Nephron progenitor cell (in vitro differentiated cells): Measurements from ENCODE around the gene HMGB3.
"Not testable (repeated sequence)": the region's sequence is repeated elsewhere in the genome, so short reads cannot be mapped to it uniquely, and the experiment has no call there.

Experiments
- DNase-seq: peaks from one replicate; pipeline ENCODE4 v3.0.0; 2021
- H3K27ac Mint-ChIP-seq: 2 replicates; pipeline ENCODE4 v1.8.0; 2021; ENCODE audit warnings: mild to moderate bottlenecking, moderate library complexity, mixed read lengths
- H3K27me3 Mint-ChIP-seq: 2 replicates; pipeline ENCODE4 v1.8.0; 2021; ENCODE audit warnings: mild to moderate bottlenecking, low read depth, mixed read lengths; ENCODE audit not compliant: poor library complexity
- H3K36me3 Mint-ChIP-seq: 2 replicates; pipeline ENCODE4 v1.8.0; 2021; ENCODE audit warnings: low read depth, mixed read lengths
- H3K4me1 Mint-ChIP-seq: 2 replicates; pipeline ENCODE4 v1.8.0; 2021; ENCODE audit warnings: mixed read lengths
- H3K4me3 Mint-ChIP-seq: 2 replicates; pipeline ENCODE4 v1.8.0; 2021; ENCODE audit warnings: mild to moderate bottlenecking, moderate library complexity, mixed read lengths
- H3K9me3 Mint-ChIP-seq: 2 replicates; pipeline ENCODE4 v1.8.0; 2021; ENCODE audit warnings: mild to moderate bottlenecking, moderate library complexity, mixed read lengths
- TF ChIP-seq, protein P1 (sequence below): fragments of 200-600 bp; sonication (generic); IDR thresholded peaks from 2 replicates; pipeline ENCODE4 v1.5.0; 2021; ENCODE audit warnings: antibody characterized with exemption

Gene HMGB3

GRCh38 chrX:150958177-150958576, 25.0 kb upstream of the HMGB3 start:
- TF ChIP-seq, protein P1, sequence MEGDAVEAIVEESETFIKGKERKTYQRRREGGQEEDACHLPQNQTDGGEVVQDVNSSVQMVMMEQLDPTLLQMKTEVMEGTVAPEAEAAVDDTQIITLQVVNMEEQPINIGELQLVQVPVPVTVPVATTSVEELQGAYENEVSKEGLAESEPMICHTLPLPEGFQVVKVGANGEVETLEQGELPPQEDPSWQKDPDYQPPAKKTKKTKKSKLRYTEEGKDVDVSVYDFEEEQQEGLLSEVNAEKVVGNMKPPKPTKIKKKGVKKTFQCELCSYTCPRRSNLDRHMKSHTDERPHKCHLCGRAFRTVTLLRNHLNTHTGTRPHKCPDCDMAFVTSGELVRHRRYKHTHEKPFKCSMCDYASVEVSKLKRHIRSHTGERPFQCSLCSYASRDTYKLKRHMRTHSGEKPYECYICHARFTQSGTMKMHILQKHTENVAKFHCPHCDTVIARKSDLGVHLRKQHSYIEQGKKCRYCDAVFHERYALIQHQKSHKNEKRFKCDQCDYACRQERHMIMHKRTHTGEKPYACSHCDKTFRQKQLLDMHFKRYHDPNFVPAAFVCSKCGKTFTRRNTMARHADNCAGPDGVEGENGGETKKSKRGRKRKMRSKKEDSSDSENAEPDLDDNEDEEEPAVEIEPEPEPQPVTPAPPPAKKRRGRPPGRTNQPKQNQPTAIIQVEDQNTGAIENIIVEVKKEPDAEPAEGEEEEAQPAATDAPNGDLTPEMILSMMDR, result no peak
- Mint-ChIP-seq H3K36me3 (peaks cover 4% of the 10 kb centered on the region), H3K27me3 (no peaks in the 10 kb centered on the region)

GRCh38 chrX:150959557-150959956, 23.6 kb upstream of the HMGB3 start:
- Mint-ChIP-seq H3K4me3 (no peak overlapping the region), H3K4me1 (no peaks in the 10 kb centered on the region), H3K9me3 (peaks cover 46% of the 10 kb centered on the region), H3K27me3 (no peaks in the 10 kb centered on the region), H3K27ac (no peak overlapping the region), H3K36me3 (peaks cover 4% of the 10 kb centered on the region)
- TF ChIP-seq, protein P1, result no peak
- DNase-seq, result no peak

More at GRCh38 chrX:150958177-150958576, 25.0 kb upstream of the HMGB3 start:
- Mint-ChIP-seq H3K9me3 (peaks cover 48% of the 10 kb centered on the region), H3K27ac (no peak overlapping the region), H3K4me1 (no peaks in the 10 kb centered on the region), H3K4me3 (no peak overlapping the region)
- DNase-seq, result no peak

DNA sequence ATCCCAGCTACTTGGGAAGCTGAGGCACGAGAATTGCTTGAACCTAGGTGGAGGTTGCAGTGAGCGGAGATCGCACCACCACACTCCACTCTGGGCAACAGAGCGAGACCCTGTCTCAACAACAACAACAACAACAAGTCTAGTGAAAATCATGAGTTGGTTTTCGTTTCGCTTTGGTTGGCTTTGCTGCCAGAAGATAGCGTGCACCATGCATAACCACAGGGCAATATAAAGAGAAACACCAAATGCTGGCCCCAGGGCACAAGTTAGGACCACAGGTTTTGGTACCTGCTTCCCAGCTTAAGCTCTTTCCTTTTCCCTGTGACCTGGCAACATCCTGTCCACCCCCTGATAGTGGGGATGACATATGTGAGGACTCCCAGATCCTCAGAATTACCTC, 21.5 kb upstream of the HMGB3 start:
- TF ChIP-seq, protein P1, result no peak
- DNase-seq, result no peak
- Mint-ChIP-seq H3K27me3 (no peaks in the 10 kb centered on the region), H3K27ac (no peak overlapping the region), H3K36me3 (no peaks in the 10 kb centered on the region), H3K9me3 (peaks cover 41% of the 10 kb centered on the region), H3K4me3 (no peak overlapping the region), H3K4me1 (peaks cover 16% of the 10 kb centered on the region)

GRCh38 chrX:150964416-150964815, 18.7 kb upstream of the HMGB3 start:
- H3K36me3 Mint-ChIP-seq, DNase-seq, H3K27ac Mint-ChIP-seq, H3K4me3 Mint-ChIP-seq, H3K27me3 Mint-ChIP-seq: not testable (repeated sequence)
- peaks cover 39% of the 10 kb centered on the region for H3K4me1 Mint-ChIP-seq
- peaks cover 35% of the 10 kb centered on the region for H3K9me3 Mint-ChIP-seq

GRCh38 chrX:150966235-150966634, 16.9 kb upstream of the HMGB3 start:
- Mint-ChIP-seq H3K9me3 (peaks cover 39% of the 10 kb centered on the region), H3K4me1 (peaks cover 41% of the 10 kb centered on the region), H3K27me3 (peaks cover 4% of the 10 kb centered on the region), H3K27ac (peak overlapping the region; percentile 98), H3K36me3 (no peaks in the 10 kb centered on the region), H3K4me3 (peak overlapping the region; percentile 56)
- DNase-seq, result peak; percentile 62
- TF ChIP-seq, protein P1, result no peak

DNA sequence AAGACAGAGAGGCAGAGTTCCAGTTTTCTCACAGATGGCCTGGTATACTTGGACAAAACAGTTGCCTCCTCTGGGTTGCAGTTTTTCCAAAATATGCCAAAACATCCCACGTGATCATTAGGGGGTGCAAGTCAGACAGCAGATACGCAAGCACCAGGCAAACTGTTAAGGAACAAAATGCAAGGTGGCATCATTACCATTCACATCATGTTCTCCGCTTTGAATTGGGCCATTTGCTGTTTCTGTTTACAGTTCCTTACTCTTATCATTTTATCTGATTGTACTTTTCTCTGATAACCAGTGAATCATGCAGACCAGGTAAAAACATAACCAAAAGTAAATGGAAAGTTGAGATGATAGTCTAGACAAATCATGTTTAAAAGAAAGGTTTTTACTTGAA, 16.4 kb upstream of the HMGB3 start:
- TF ChIP-seq, protein P1, result no peak
- peaks cover 43% of the 10 kb centered on the region for H3K9me3 Mint-ChIP-seq
- H3K27me3 Mint-ChIP-seq, result peaks cover 4% of the 10 kb centered on the region

More for the DNA sequence above, 16.4 kb upstream of the HMGB3 start:
- H3K27ac Mint-ChIP-seq, result peak overlapping the region; percentile 98
- H3K4me3 Mint-ChIP-seq, result peak overlapping the region; percentile 56
- H3K36me3 Mint-ChIP-seq, result no peaks in the 10 kb centered on the region
- no peak for DNase-seq
- H3K4me1 Mint-ChIP-seq, result peaks cover 41% of the 10 kb centered on the region
